ENCODE results near the gene GRK5. TPM values are rescaled to one million over a fixed set of nuclear protein-coding genes. Genes with fewer than 3 reads are reported as not detected.
"Not testable (repeated sequence)": the region's sequence is repeated elsewhere in the genome, so short reads cannot be mapped to it uniquely, and the experiment has no call there.

Gene GRK5
- total and polyA plus RNA-seq, 5 donors, result 31.3 to 89.9 (median 57.6) TPM

DNA sequence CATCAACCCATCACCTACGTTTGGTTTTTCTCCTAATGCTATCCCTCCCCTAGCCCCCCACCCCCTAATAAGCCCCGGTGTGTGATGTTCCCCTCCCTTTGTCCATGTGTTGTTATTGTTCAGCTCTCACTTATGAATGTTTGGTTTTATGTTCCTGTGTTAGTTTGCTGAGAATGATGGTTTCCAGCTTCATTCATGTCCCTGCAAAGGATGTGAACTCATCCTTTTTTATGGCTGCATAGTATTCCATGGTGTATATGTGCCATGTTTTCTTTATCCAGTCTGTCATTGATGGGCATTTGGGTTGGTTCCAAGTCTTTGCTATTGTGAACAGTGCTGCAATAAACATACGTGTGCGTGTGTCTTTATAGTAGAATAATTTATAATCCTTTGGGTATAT, 32.3 kb downstream of the GRK5 start:
- intact Hi-C loops (cut with DNase I); ATAC-seq: not testable (repeated sequence)
- 89% methylated on average over 4 of the region's 4 CpGs for WGBS

GRCh38 chr10:119241066-119241465, 33.7 kb downstream of the GRK5 start:
- Histone ChIP-seq H3K27ac (ENCODE audit: low read length) (no peak overlapping the region), H3K4me1 (ENCODE audit: control insufficient read depth, insufficient read depth, low read length) (peaks cover 8% of the 10 kb centered on the region), H3K4me3 (ENCODE audit: low read length) (no peak overlapping the region), H3K9me3 (ENCODE audit: control insufficient read depth, low read length) (no peaks in the 10 kb centered on the region), H3K27me3 (ENCODE audit: control insufficient read depth, insufficient read depth) (no peaks in the 10 kb centered on the region)
- intact Hi-C loops (cut with DNase I), result no loop called here
- DNase-seq, result peak in 1 of 3 donors; percentile 52
- ATAC-seq, result peak in 1 of 2 donors; percentile 31
- WGBS, result 67% methylated on average over 12 of the region's 12 CpGs

More for the DNA sequence above, 32.3 kb downstream of the GRK5 start:
- not testable (repeated sequence) for H3K4me3 ChIP-seq (ENCODE audit: low read length); H3K4me1 ChIP-seq (ENCODE audit: control insufficient read depth, insufficient read depth, low read length); H3K27ac ChIP-seq (ENCODE audit: low read length); H3K9me3 ChIP-seq (ENCODE audit: control insufficient read depth, low read length); DNase-seq; H3K27me3 ChIP-seq (ENCODE audit: control insufficient read depth, insufficient read depth)

DNA sequence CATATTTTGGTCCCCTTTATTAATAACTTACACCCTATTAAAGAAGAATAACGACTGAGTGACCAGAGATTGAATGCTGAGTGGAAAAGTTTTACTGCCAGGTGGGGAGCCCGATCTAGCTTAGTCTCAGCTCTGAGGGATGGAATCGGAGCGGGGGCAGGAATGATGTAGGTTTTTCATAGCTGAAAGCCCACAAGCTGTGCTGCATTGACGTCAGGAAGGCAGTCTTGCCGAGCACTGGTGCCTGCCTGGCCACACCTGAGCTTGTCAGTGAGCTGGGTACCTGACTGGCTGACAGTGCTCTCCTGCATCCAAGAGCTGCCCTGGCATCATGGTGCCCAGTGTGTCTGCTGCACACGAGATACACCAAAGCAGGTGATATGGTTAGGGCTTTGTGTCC, 34.8 kb downstream of the GRK5 start:
- 83% methylated on average over 7 of the region's 7 CpGs for WGBS
- Histone ChIP-seq H3K27ac (ENCODE audit: low read length) (no peak overlapping the region), H3K27me3 (ENCODE audit: control insufficient read depth, insufficient read depth) (no peaks in the 10 kb centered on the region), H3K4me3 (ENCODE audit: low read length) (no peak overlapping the region), H3K4me1 (ENCODE audit: control insufficient read depth, insufficient read depth, low read length) (peaks cover 14% of the 10 kb centered on the region), H3K9me3 (ENCODE audit: control insufficient read depth, low read length) (no peaks in the 10 kb centered on the region)
- no peak for ATAC-seq
- intact Hi-C loops (cut with DNase I), result no loop called here
- DNase-seq, result no peak

GRCh38 chr10:119243488-119243887, 36.1 kb downstream of the GRK5 start:
- no peak for DNase-seq
- ATAC-seq, result no peak
- Histone ChIP-seq H3K27ac (ENCODE audit: low read length) (no peak overlapping the region), H3K27me3 (ENCODE audit: control insufficient read depth, insufficient read depth) (no peaks in the 10 kb centered on the region), H3K9me3 (ENCODE audit: control insufficient read depth, low read length) (no peaks in the 10 kb centered on the region), H3K4me1 (ENCODE audit: control insufficient read depth, insufficient read depth, low read length) (peaks cover 12% of the 10 kb centered on the region), H3K4me3 (ENCODE audit: low read length) (no peak overlapping the region)
- intact Hi-C loops (cut with DNase I), result no loop called here
- 58% methylated on average over 2 of the region's 2 CpGs for WGBS

DNA sequence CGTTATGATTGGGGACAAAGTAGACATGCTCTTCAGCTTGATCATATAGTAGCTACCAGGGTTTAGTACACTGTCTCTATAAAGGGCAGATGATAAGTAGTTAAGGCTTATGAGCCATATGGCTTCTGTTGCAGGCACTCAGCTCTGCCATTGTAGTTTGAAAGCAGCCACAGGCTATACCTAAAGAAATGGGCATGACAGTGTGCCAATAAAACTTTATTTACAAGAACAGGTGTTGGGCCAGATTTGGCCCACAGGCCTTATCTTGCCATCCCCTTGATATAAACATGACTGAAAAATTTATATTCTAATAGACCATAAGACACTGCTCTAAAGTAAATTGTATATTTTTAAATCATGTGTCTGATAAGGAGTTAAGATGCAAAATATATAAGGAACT, 36.6 kb downstream of the GRK5 start:
- DNase-seq, result no peak

GRCh38 chr10:119245272-119245671, 37.9 kb downstream of the GRK5 start:
- Histone ChIP-seq H3K27me3 (ENCODE audit: control insufficient read depth, insufficient read depth) (no peaks in the 10 kb centered on the region), H3K4me1 (ENCODE audit: control insufficient read depth, insufficient read depth, low read length) (peaks cover 14% of the 10 kb centered on the region), H3K4me3 (ENCODE audit: low read length) (no peak overlapping the region), H3K27ac (ENCODE audit: low read length) (no peak overlapping the region), H3K9me3 (ENCODE audit: control insufficient read depth, low read length) (no peaks in the 10 kb centered on the region)
- ATAC-seq (no peak), DNase-seq (no peak)
- intact Hi-C loops (cut with DNase I), result no loop called here
- WGBS, result 93% methylated on average over 5 of the region's 5 CpGs

More for the DNA sequence above, 36.6 kb downstream of the GRK5 start:
- Histone ChIP-seq H3K27ac (ENCODE audit: low read length) (no peak overlapping the region), H3K27me3 (ENCODE audit: control insufficient read depth, insufficient read depth) (no peaks in the 10 kb centered on the region), H3K9me3 (ENCODE audit: control insufficient read depth, low read length) (no peaks in the 10 kb centered on the region), H3K4me3 (ENCODE audit: low read length) (no peak overlapping the region), H3K4me1 (ENCODE audit: control insufficient read depth, insufficient read depth, low read length) (peaks cover 12% of the 10 kb centered on the region)
- intact Hi-C loops (cut with DNase I), result no loop called here
- 61% methylated on average over 1 of the region's 1 CpG for WGBS
- no peak for ATAC-seq

- WGBS, result 38% methylated on average over 16 of the region's 16 CpGs
- Histone ChIP-seq H3K4me3 (ENCODE audit: low read length) (no peak overlapping the region), H3K27ac (ENCODE audit: low read length) (peak overlapping the region; percentile 25), H3K4me1 (ENCODE audit: control insufficient read depth, insufficient read depth, low read length) (peaks cover 21% of the 10 kb centered on the region), H3K27me3 (ENCODE audit: control insufficient read depth, insufficient read depth) (no peaks in the 10 kb centered on the region), H3K9me3 (ENCODE audit: control insufficient read depth, low read length) (no peaks in the 10 kb centered on the region)
- peak; percentile 70 to 84 (median 72) for DNase-seq
- intact Hi-C loops (cut with DNase I), result no loop called here
- peak; percentile 76 to 78 for ATAC-seq
Observed at GRCh38 chr10:119246862-119247549, 39.6 kb downstream of the GRK5 start.

DNA sequence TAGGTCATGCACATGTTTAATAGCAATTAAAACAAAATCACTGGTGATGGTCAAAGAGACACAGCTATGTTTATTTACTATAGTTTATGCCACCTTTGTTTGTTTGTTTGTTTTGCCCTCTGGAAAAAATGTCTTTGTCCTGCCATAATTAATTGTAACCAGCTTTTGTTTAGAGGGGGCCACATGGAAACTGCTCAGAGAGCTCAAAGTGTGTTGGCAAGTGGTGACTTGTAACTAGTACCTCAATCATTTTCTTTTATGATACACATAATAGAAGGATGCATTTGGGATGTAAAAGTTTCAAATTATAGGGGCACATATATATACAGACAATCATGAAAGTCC, 40.2 kb downstream of the GRK5 start:
- H3K27ac ChIP-seq (ENCODE audit: low read length), result no peak overlapping the region

DNA sequence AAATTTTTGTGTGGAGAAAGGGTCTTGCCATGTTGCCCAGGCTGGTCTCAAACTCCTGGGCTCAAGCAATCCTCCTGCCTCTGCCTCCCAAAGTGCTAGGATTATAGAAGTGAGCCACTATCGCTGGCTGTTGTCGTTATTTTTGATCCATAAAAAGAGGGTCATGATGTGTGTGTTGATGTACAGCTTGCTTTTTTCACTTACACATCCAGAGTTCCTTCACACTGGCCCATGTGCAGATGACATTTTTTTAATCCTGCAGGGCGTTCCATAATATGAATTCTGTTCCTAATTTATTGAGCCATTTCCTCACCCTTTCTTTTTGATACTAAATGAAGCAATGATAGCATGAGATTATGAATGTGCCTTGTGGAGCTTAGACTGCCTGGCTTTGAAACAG, 40.8 kb downstream of the GRK5 start:
- ATAC-seq (no peak), DNase-seq (no peak)
- intact Hi-C loops (cut with DNase I), result no loop called here
- Histone ChIP-seq H3K27ac (ENCODE audit: low read length) (no peak overlapping the region), H3K4me3 (ENCODE audit: low read length) (no peak overlapping the region), H3K9me3 (ENCODE audit: control insufficient read depth, low read length) (no peaks in the 10 kb centered on the region), H3K4me1 (ENCODE audit: control insufficient read depth, insufficient read depth, low read length) (peaks cover 31% of the 10 kb centered on the region), H3K27me3 (ENCODE audit: control insufficient read depth, insufficient read depth) (no peaks in the 10 kb centered on the region)
- WGBS, result 71% methylated on average over 3 of the region's 3 CpGs

More for the DNA sequence above, 40.2 kb downstream of the GRK5 start:
- ATAC-seq (no peak), DNase-seq (no peak)
- Histone ChIP-seq H3K27me3 (ENCODE audit: control insufficient read depth, insufficient read depth) (no peaks in the 10 kb centered on the region), H3K4me1 (ENCODE audit: control insufficient read depth, insufficient read depth, low read length) (peaks cover 25% of the 10 kb centered on the region), H3K9me3 (ENCODE audit: control insufficient read depth, low read length) (no peaks in the 10 kb centered on the region), H3K4me3 (ENCODE audit: low read length) (no peak overlapping the region)
- intact Hi-C loops (cut with DNase I), result no loop called here

GRCh38 chr10:119248681-119249080, 41.3 kb downstream of the GRK5 start:
- H3K4me3 ChIP-seq (ENCODE audit: low read length), result no peak overlapping the region
- peaks cover 36% of the 10 kb centered on the region for H3K4me1 ChIP-seq (ENCODE audit: control insufficient read depth, insufficient read depth, low read length)
- intact Hi-C loops (cut with DNase I), result no loop called here
- H3K27me3 ChIP-seq (ENCODE audit: control insufficient read depth, insufficient read depth), result no peaks in the 10 kb centered on the region
- ATAC-seq (no peak), DNase-seq (no peak)
- 91% methylated on average over 4 of the region's 4 CpGs for WGBS
- H3K9me3 ChIP-seq (ENCODE audit: control insufficient read depth, low read length), result no peaks in the 10 kb centered on the region
- no peak overlapping the region for H3K27ac ChIP-seq (ENCODE audit: low read length)

- ATAC-seq (peak in 1 of 2 donors; percentile 17), DNase-seq (no peak)
- Histone ChIP-seq H3K4me1 (ENCODE audit: control insufficient read depth, insufficient read depth, low read length) (peaks cover 44% of the 10 kb centered on the region), H3K27me3 (ENCODE audit: control insufficient read depth, insufficient read depth) (no peaks in the 10 kb centered on the region), H3K4me3 (ENCODE audit: low read length) (no peak overlapping the region), H3K27ac (ENCODE audit: low read length) (peak overlapping the region; percentile 87), H3K9me3 (ENCODE audit: control insufficient read depth, low read length) (no peaks in the 10 kb centered on the region)
- WGBS, result 20% methylated on average over 10 of the region's 10 CpGs
- intact Hi-C loops (cut with DNase I), result loop anchor here in 2 of 4 donors (5.0 kb wide), 1 partner anchor 38 kb away; no protein-coding TSS in a partner anchor
Observed at GRCh38 chr10:119250641-119251314, 43.4 kb downstream of the GRK5 start.
